Right atrium auricular region (tissue), 2 donors: ENCODE measurements around the gene RNF224. TPM values are rescaled to one million over a fixed set of nuclear protein-coding genes. Genes with fewer than 3 reads are reported as not detected.

Source experiments
- DNase-seq: peaks from one replicate; pipeline ENCODE4 v3.0.0-alpha.2; 2019; ENCODE audit warnings: low spot score
- H3K27ac ChIP-seq, 2 donors: fragments of 200-600 bp; sonication (generic); 1 replicate in 1 of 2; 2 replicates in 1 of 2; pipeline ENCODE4 v1.5.1; 2016 to 2019
- H3K27me3 ChIP-seq, 2 donors: fragments of 200-600 bp; sonication (generic); one replicate each; pipeline versions ENCODE4 v1.5.1 to v1.6.0; 2017 to 2019
- H3K36me3 ChIP-seq: fragments of 200-600 bp; sonication (generic); one replicate; pipeline ENCODE4 v1.5.1; 2016
- H3K4me1 ChIP-seq, 2 donors: fragments of 200-600 bp; sonication (generic); one replicate each; pipeline versions ENCODE4 v1.5.1 to v1.6.0; 2017 to 2019
- H3K4me3 ChIP-seq, 2 donors: fragments of 200-600 bp; sonication (generic); 1 replicate in 1 of 2; 2 replicates in 1 of 2; pipeline ENCODE4 v1.5.1; 2017 to 2019; ENCODE audit warnings: mild to moderate bottlenecking in 1 of 2, moderate library complexity in 1 of 2
- H3K9me3 ChIP-seq, 2 donors: fragments of 200-600 bp; sonication (generic); one replicate each; pipeline ENCODE4 v1.5.1; 2019
- total RNA-seq, 2 donors: library from RNA; depleted of rRNA; stranded (reverse); fragments of >200 nt; gene quantifications; one replicate each; pipeline ENCODE4 v1.1.0, GENCODE V29; 2016
- TF ChIP-seq, protein P1 (sequence below), 2 donors: fragments of 200-600 bp; sonication (generic); IDR thresholded peaks; one replicate each; pipeline ENCODE4 v1.5.1; 2019; ENCODE audit warnings: antibody characterized with exemption in 2 of 2

RNF224 gene
- total RNA-seq, 2 donors from 2014 or later = not detected

DNA sequence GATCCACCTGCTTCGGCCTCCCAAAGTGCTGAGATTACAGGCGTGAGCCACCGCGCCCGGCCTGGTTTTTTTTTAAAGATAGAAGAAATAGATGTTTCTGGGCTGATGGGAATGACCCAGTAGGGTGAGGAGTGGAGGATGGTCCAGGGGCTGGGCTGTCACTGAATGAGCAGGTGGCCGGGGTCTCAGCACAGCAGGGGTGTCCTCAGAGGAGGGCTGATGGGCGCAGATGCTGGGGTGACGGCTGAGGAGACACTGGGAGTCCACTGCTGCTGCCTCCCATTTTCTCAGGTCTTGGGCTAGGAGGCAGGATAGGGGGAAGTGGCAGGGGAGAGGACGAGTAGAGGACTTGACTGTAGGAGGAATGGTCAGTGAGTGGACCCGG is 47.9 kb downstream of the RNF224 start:
- H3K9me3 ChIP-seq = no peaks in the 10 kb centered on the region
- peaks cover 0 to 73% of the 10 kb centered on the region in 2 donors for H3K4me1 ChIP-seq
- TF ChIP-seq, protein P1, sequence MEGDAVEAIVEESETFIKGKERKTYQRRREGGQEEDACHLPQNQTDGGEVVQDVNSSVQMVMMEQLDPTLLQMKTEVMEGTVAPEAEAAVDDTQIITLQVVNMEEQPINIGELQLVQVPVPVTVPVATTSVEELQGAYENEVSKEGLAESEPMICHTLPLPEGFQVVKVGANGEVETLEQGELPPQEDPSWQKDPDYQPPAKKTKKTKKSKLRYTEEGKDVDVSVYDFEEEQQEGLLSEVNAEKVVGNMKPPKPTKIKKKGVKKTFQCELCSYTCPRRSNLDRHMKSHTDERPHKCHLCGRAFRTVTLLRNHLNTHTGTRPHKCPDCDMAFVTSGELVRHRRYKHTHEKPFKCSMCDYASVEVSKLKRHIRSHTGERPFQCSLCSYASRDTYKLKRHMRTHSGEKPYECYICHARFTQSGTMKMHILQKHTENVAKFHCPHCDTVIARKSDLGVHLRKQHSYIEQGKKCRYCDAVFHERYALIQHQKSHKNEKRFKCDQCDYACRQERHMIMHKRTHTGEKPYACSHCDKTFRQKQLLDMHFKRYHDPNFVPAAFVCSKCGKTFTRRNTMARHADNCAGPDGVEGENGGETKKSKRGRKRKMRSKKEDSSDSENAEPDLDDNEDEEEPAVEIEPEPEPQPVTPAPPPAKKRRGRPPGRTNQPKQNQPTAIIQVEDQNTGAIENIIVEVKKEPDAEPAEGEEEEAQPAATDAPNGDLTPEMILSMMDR (IDR thresholded peaks at IDR 0.05) = no peak
- DNase-seq = no peak
- no peak overlapping the region for H3K4me3 ChIP-seq
- H3K36me3 ChIP-seq = peaks cover 21% of the 10 kb centered on the region
- H3K27me3 ChIP-seq = no peaks in the 10 kb centered on the region
- no peak overlapping the region for H3K27ac ChIP-seq

- Histone ChIP-seq H3K9me3 (no peaks in the 10 kb centered on the region), H3K4me1 (peaks cover 0 to 76% of the 10 kb centered on the region in 2 donors), H3K4me3 (no peak overlapping the region), H3K36me3 (peaks cover 21% of the 10 kb centered on the region), H3K27ac (peak overlapping the region; percentile 83 to 94), H3K27me3 (no peaks in the 10 kb centered on the region)
- TF ChIP-seq, protein P1 (IDR thresholded peaks at IDR 0.05) = no peak
- no peak for DNase-seq
These were observed 48.5 kb downstream of the RNF224 start for GRCh38 chr9:137275588-137276472.

- Histone ChIP-seq H3K27ac (peak overlapping the region; percentile 83 to 94), H3K27me3 (no peaks in the 10 kb centered on the region), H3K9me3 (no peaks in the 10 kb centered on the region), H3K36me3 (peaks cover 15% of the 10 kb centered on the region), H3K4me3 (peak overlapping the region; percentile 33 to 54), H3K4me1 (peaks cover 0 to 72% of the 10 kb centered on the region in 2 donors)
- TF ChIP-seq, protein P1 (IDR thresholded peaks at IDR 0.05) = no peak
- peak; percentile 81 for DNase-seq
These were observed 49.4 kb downstream of the RNF224 start for GRCh38 chr9:137276473-137277328.

- Histone ChIP-seq H3K36me3 (peaks cover 9% of the 10 kb centered on the region), H3K27ac (peak within 1 kb of the TSS; percentile 83 to 94), H3K4me3 (peak within 1 kb of the TSS; percentile 33 to 54), H3K27me3 (no peaks in the 10 kb centered on the region), H3K4me1 (peaks cover 0 to 64% of the 10 kb centered on the region in 2 donors), H3K9me3 (no peaks in the 10 kb centered on the region)
- TF ChIP-seq, protein P1 (IDR thresholded peaks at IDR 0.05) = peak in 1 of 2 donors; percentile 16
- DNase-seq = peak; percentile 88
These were observed 50.2 kb downstream of the RNF224 start, which contains the start of gene TOR4A for GRCh38 chr9:137277329-137278041. TOR4A (plus strand) TSS chr9:137277726; CDS start chr9:137278690, 964 bp downstream.

DNA sequence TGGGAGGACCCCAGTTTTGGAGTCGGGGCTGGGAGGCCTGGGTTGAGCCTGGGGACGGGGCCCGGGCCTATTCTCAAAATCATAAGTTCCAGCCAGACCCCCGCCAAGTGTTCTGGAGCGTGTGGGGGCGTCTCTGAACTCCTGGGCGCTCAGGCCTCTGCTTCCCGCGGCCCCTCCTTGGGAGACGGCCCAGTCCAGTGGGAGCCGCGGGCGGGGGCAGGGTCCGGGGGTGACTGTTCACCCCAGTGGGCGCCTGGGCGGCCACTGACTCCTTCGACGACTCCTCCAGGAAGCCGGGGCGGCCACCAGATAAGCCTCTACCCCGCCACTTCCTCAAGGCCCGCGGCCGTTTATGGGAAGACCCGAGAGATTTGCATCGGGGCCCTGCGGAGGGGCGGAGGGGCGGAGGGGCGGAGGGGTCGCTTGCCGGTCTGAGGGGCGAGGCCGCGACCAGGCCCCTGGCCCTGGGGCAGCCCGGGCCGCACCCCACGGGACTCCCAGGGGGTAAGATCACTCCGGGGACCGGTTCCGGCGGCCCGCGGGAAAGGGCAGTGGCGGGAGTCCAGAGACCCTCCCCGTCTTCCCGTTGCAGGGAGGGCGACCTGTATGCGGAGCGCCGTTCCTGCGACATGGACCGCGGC is 50.9 kb downstream of the RNF224 start:
- Histone ChIP-seq H3K4me3 (peak overlapping the region; percentile 33 to 54), H3K27ac (peak overlapping the region; percentile 83 to 94), H3K9me3 (no peaks in the 10 kb centered on the region), H3K36me3 (peaks cover 2% of the 10 kb centered on the region), H3K4me1 (peaks cover 0 to 61% of the 10 kb centered on the region in 2 donors), H3K27me3 (no peaks in the 10 kb centered on the region)
- DNase-seq = no peak
- TF ChIP-seq, protein P1 (IDR thresholded peaks at IDR 0.05) = no peak
